PC-9 (cell line): Measurements from ENCODE around the gene HIGD1B. TPM values are rescaled to one million over a fixed set of nuclear protein-coding genes. Genes with fewer than 3 reads are reported as not detected.

Source experiments
- BruUV-seq: library from RNA; stranded (reverse); fragments of 400-500 nt; replicated peaks from 2 replicates; lab custom pipeline; 2021; lab: Mats Ljungman, UMichigan
- CTCF ChIA-PET: fragments of 300-600 bp; sonication (Branson Sonifier 250); formaldehyde crosslinking; loops from one replicate; lab custom pipeline; 2022; ENCODE audit warnings: antibody characterized with exemption; lab: Charles Lee
- POLR2A ChIA-PET: fragments of 300-600 bp; sonication (Branson Sonifier 250); formaldehyde crosslinking; loops from one replicate; lab custom pipeline; 2022; ENCODE audit warnings: antibody characterized with exemption; ENCODE audit not compliant: unreplicated experiment; lab: Charles Lee
- DNase-seq, 2 experiments: peaks; one replicate each; pipeline versions ENCODE4 v3.0.0 to v3.0.0-alpha.2; 2015 to 2022; ENCODE audit warnings: mixed read lengths in 1 of 2
- H2AFZ ChIP-seq: fragments of 200-600 bp; sonication (generic); 2 replicates; pipeline ENCODE4 v1.8.1; 2017; ENCODE audit warnings: antibody characterized with exemption
- H3F3A ChIP-seq: fragments of 200-600 bp; sonication (generic); 2 replicates; pipeline ENCODE4 v1.8.1; 2017; ENCODE audit warnings: antibody characterized with exemption, mild to moderate bottlenecking, low read depth; ENCODE audit not compliant: insufficient read depth
- H3K27ac ChIP-seq: fragments of 200-600 bp; sonication (generic); 2 replicates; pipeline ENCODE4 v1.6.1; 2016; ENCODE audit warnings: mixed run types
- H3K27me3 ChIP-seq: fragments of 200-600 bp; sonication (generic); 2 replicates; pipeline ENCODE4 v1.6.1; 2016; ENCODE audit warnings: low read depth, mixed run types; ENCODE audit not compliant: insufficient read depth
- H3K36me3 ChIP-seq: fragments of 200-600 bp; sonication (generic); 2 replicates; pipeline ENCODE4 v1.6.1; 2016; ENCODE audit warnings: low read depth, mixed run types
- H3K4me1 ChIP-seq: fragments of 200-600 bp; sonication (generic); replicated peaks from 2 replicates; pipeline ENCODE4 v1.6.1; 2016; ENCODE audit warnings: mixed run types; ENCODE audit not compliant: insufficient read depth
- H3K4me2 ChIP-seq: fragments of 200-600 bp; sonication (generic); 2 replicates; pipeline ENCODE4 v1.6.1; 2017; ENCODE audit warnings: mixed run types
- H3K4me3 ChIP-seq: fragments of 200-600 bp; sonication (generic); 2 replicates; pipeline ENCODE4 v1.6.1; 2016; ENCODE audit warnings: mixed run types
- H3K79me2 ChIP-seq: fragments of 200-600 bp; sonication (generic); 2 replicates; pipeline ENCODE4 v1.6.1; 2017; ENCODE audit warnings: low read depth, mixed run types
- H3K9me2 ChIP-seq: fragments of 200-600 bp; sonication (generic); 2 replicates; pipeline ENCODE4 v1.8.1; 2017; ENCODE audit warnings: mild to moderate bottlenecking; ENCODE audit not compliant: insufficient read depth
- H3K9me3 ChIP-seq: fragments of 200-600 bp; sonication (generic); 2 replicates; pipeline ENCODE4 v1.8.1; 2016; ENCODE audit warnings: low read depth; ENCODE audit not compliant: insufficient read depth
- H4K20me1 ChIP-seq: fragments of 200-600 bp; sonication (generic); 2 replicates; pipeline ENCODE4 v1.8.1; 2017; ENCODE audit not compliant: insufficient read depth
- CTCF ChIP-seq: fragments of 200-600 bp; sonication (generic); conservative IDR thresholded peaks from 2 replicates; pipeline ENCODE4 v1.6.1; 2017; ENCODE audit warnings: mixed run types, antibody characterized with exemption, mild to moderate bottlenecking, moderate library complexity
- EZH2 ChIP-seq: fragments of 200-600 bp; sonication (generic); IDR thresholded peaks from 2 replicates; pipeline ENCODE4 v1.8.0; 2017; ENCODE audit warnings: antibody characterized with exemption, low read depth
- intact Hi-C: fragments of 100-400 bp; cut with micrococcal nuclease; formaldehyde crosslinking; loops from one replicate; pipeline ENCODE4 v1.10.0; 2022; ENCODE audit not compliant: unreplicated experiment
- total RNA-seq: library from RNA; stranded (reverse); gene quantifications from 2 replicates; pipeline ENCODE4 v1.2.3, GENCODE V29; 2021

The HIGD1B gene
- total RNA-seq, 1 experiment from 2014 or later, result not detected

- CTCF ChIA-PET, result no interaction called here
- TF ChIP-seq CTCF, result no peak
- Histone ChIP-seq H3K4me2 (no peak overlapping the region), H4K20me1 (no peaks in the 10 kb centered on the region), H3F3A (no peaks in the 10 kb centered on the region; the same call in 1 of the 2 replicates), H3K4me1 (no peaks in the 10 kb centered on the region), H3K9me3 (no peaks in the 10 kb centered on the region), H3K36me3 (no peaks in the 10 kb centered on the region), H3K4me3 (no peak overlapping the region), H2AFZ (no peak overlapping the region), H3K27ac (no peak overlapping the region), H3K27me3 (no peaks in the 10 kb centered on the region), H3K9me2 (no peaks in the 10 kb centered on the region), H3K79me2 (no peaks in the 10 kb centered on the region)
- no TSS peak for BruUV-seq
- DNase-seq, result no peak
- intact Hi-C loops, result no loop called here
- POLR2A ChIA-PET, result no interaction called here
Observed at GRCh38 chr17:44804302-44805089, 43.2 kb upstream of the HIGD1B start.

GRCh38 chr17:44807093-44807816 is 40.4 kb upstream of the HIGD1B start:
- no peaks in the 10 kb centered on the region for H3K36me3 ChIP-seq
- POLR2A ChIA-PET, result no interaction called here
- CTCF ChIA-PET, result no interaction called here

GRCh38 chr17:44807817-44808155 is 39.9 kb upstream of the HIGD1B start:
- BruUV-seq, result no TSS peak
- H3K4me2 ChIP-seq, result no peak overlapping the region
- ChIA-PET CTCF (no interaction called here), POLR2A (no interaction called here)
- H3K27ac ChIP-seq, result no peak overlapping the region
- no peaks in the 10 kb centered on the region for H3K9me3 ChIP-seq
- no peaks in the 10 kb centered on the region for H3K36me3 ChIP-seq
- peaks cover 9% of the 10 kb centered on the region for H3K79me2 ChIP-seq
- TF ChIP-seq CTCF (no peak), EZH2 (no peak)
- DNase-seq, result no peak
- intact Hi-C loops, result no loop called here
- H3F3A ChIP-seq, result no peaks in the 10 kb centered on the region
- H3K4me1 ChIP-seq, result no peaks in the 10 kb centered on the region
- no peaks in the 10 kb centered on the region for H3K9me2 ChIP-seq
- H3K4me3 ChIP-seq, result no peak overlapping the region
- no peaks in the 10 kb centered on the region for H3K27me3 ChIP-seq
- H4K20me1 ChIP-seq, result no peaks in the 10 kb centered on the region
- H2AFZ ChIP-seq, result no peak overlapping the region

More at GRCh38 chr17:44807093-44807816, 40.4 kb upstream of the HIGD1B start:
- Histone ChIP-seq H3K4me2 (no peak overlapping the region), H3K4me3 (no peak overlapping the region), H3K27me3 (no peaks in the 10 kb centered on the region), H3K4me1 (no peaks in the 10 kb centered on the region), H4K20me1 (no peaks in the 10 kb centered on the region), H3K9me3 (no peaks in the 10 kb centered on the region), H2AFZ (no peak overlapping the region), H3K27ac (no peak overlapping the region), H3K9me2 (no peaks in the 10 kb centered on the region), H3F3A (no peaks in the 10 kb centered on the region; the same call in 1 of the 2 replicates), H3K79me2 (peaks cover 7% of the 10 kb centered on the region)
- no peak for TF ChIP-seq EZH2
- TF ChIP-seq CTCF, result no peak
- BruUV-seq, result no TSS peak
- intact Hi-C loops, result no loop called here
- DNase-seq, result no peak
